Panc1 (cell line): Measurements from ENCODE around the gene PYDC1. TPM values are rescaled to one million over a fixed set of nuclear protein-coding genes. Genes with fewer than 3 reads are reported as not detected.

ENCODE experiments used
- ATAC-seq: fragments of 200-7000 bp; cut with Tn5 transposase; 2 replicates; pipeline ENCODE4 v1.9.1; 2020; ENCODE audit warnings: mild to moderate bottlenecking, moderate library complexity
- BruUV-seq: library from RNA; stranded (reverse); fragments of 400-500 nt; replicated peaks from 2 replicates; lab custom pipeline; 2021; lab: Mats Ljungman, UMichigan
- CTCF ChIA-PET: fragments of 300-600 bp; sonication (Branson Sonifier 250); formaldehyde crosslinking; loops from one replicate; lab custom pipeline; 2022; ENCODE audit warnings: antibody characterized with exemption; lab: Charles Lee
- POLR2A ChIA-PET: fragments of 300-600 bp; sonication (Branson Sonifier 250); formaldehyde crosslinking; loops from one replicate; lab custom pipeline; 2022; ENCODE audit warnings: antibody characterized with exemption; lab: Charles Lee
- DNase-seq: peaks from one replicate; pipeline ENCODE4 v3.0.0-alpha.2; 2010; ENCODE audit warnings: low read depth, low spot score
- H3K27ac ChIP-seq: 2 replicates; pipeline ENCODE4 v1.5.1; 2011; ENCODE audit warnings: mild to moderate bottlenecking, low read length, inconsistent platforms
- H3K27me3 ChIP-seq: fragments of 200-500 bp; sonication (Bioruptor generic); 2 replicates; pipeline ENCODE4 v1.6.0; 2014; ENCODE audit warnings: low read length, inconsistent platforms; ENCODE audit not compliant: control insufficient read depth, insufficient read depth
- H3K36me3 ChIP-seq: fragments of 200-500 bp; sonication (Bioruptor generic); 2 replicates; pipeline ENCODE4 v1.5.1; 2014; ENCODE audit warnings: inconsistent platforms, mild to moderate bottlenecking, low read length, moderate library complexity; ENCODE audit not compliant: control insufficient read depth, insufficient read depth
- H3K4me1 ChIP-seq: 2 replicates; pipeline ENCODE4 v1.5.1; 2011; ENCODE audit warnings: inconsistent platforms, mild to moderate bottlenecking, low read length, moderate library complexity; ENCODE audit not compliant: control insufficient read depth, insufficient read depth
- H3K4me3 ChIP-seq, 2 experiments: 2 replicates each; pipeline ENCODE4 v1.5.1; 2011 to 2012; ENCODE audit warnings: low read depth in 2 of 2, low read length in 2 of 2, mild to moderate bottlenecking in 2 of 2, inconsistent platforms in 1 of 2, moderate library complexity in 1 of 2
- H3K9me3 ChIP-seq: fragments of 200-500 bp; sonication (Bioruptor generic); 2 replicates; pipeline ENCODE4 v1.5.1; 2014; ENCODE audit warnings: low read depth, mild to moderate bottlenecking, inconsistent platforms, low read length, moderate library complexity; ENCODE audit not compliant: control insufficient read depth, insufficient read depth
- POLR2AphosphoS5 ChIP-seq: IDR thresholded peaks from 2 replicates; pipeline ENCODE4 v1.6.1; 2012; ENCODE audit warnings: mild to moderate bottlenecking, low read depth, low read length, moderate library complexity
- SIN3A ChIP-seq: IDR thresholded peaks from 2 replicates; pipeline ENCODE4 v1.6.1; 2012; ENCODE audit warnings: low read depth, mild to moderate bottlenecking, low read length, moderate library complexity, borderline replicate concordance; ENCODE audit not compliant: insufficient read depth
- TCF7L2 ChIP-seq: IDR thresholded peaks from 2 replicates; pipeline ENCODE4 v1.6.1; 2011; ENCODE audit warnings: mild to moderate bottlenecking, low read depth, low read length, inconsistent platforms
- in situ Hi-C: cut with HindIII; loops from 2 replicates; pipeline ENCODE4 v1.10.0; 2016; ENCODE audit warnings: low sequenced_read_pairs, low pct_unique_long_range_greater_than_20kb
- intact Hi-C: fragments of 100-400 bp; cut with micrococcal nuclease; formaldehyde crosslinking; loops from one replicate; pipeline ENCODE4 v1.10.0; 2022; ENCODE audit not compliant: unreplicated experiment
- total RNA-seq: library from RNA; stranded (reverse); gene quantifications from one replicate; pipeline ENCODE4 v1.2.1, GENCODE V29; 2021; ENCODE audit not compliant: unreplicated experiment
- TF ChIP-seq, protein P1 (sequence below), 2 experiments: IDR thresholded peaks; 2 replicates each; pipeline ENCODE4 v1.6.1; 2011 to 2012; ENCODE audit warnings: low read depth in 2 of 2, control low read depth in 1 of 2, low read length in 1 of 2, mild to moderate bottlenecking in 1 of 2, moderate library complexity in 1 of 2; ENCODE audit not compliant: insufficient read depth in 1 of 2
- TF ChIP-seq, protein P2 (sequence below): fragments of 450-650 bp; IDR thresholded peaks from 2 replicates; pipeline ENCODE4 v1.5.1; 2017; ENCODE audit warnings: mild to moderate bottlenecking

The PYDC1 gene
- total RNA-seq, 1 experiment from 2014 or later, result not detected

DNA sequence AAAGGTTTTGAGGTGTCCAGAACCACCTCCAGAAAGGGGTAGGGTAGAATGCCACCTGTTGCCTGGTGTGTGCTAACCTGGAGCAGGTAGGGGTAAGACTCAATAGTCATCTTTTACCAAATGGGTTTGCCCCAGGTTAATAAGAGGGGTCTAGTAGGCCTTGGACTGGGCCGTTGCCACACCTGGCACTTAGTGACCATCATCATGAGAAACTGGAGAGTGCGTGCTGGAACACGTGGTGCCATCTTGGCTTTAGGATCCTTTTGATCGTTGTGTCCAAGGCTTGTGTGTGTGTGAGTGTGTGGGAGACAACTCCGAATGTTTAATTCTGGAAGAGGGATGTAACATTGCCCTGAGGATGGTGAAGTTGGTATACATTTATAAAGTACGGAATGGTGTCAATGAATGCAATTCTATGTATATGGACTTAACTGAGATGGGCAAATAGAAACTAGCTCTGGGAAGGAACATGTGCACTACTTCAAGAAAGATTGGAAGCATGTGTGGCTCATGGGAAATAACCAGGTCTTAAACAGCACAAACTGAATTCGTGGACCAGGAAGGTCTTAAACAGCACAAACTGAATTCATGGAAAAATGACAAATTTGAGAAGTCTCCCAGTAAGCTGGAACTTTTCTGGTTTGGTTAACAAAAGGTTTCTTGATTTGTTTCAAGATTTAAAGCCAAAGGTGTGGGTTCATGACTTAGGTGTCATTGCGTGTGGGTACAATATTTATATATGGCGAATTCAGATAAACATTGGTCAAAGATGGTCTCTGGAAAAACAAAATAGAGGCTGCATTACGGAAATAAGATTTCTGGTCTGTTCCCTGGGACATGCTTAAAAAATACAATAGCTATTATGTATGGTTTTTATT lies 29.8 kb downstream of the PYDC1 start:
- Histone ChIP-seq H3K27ac (no peak overlapping the region), H3K4me1 (peaks cover 13% of the 10 kb centered on the region), H3K27me3 (no peaks in the 10 kb centered on the region), H3K4me3 (no peak overlapping the region), H3K36me3 (peaks cover 83% of the 10 kb centered on the region), H3K9me3 (no peaks in the 10 kb centered on the region)
- in situ Hi-C loops, result no loop called here
- DNase-seq (no peak), ATAC-seq (no peak)
- intact Hi-C loops, result no loop called here
- no TSS peak for BruUV-seq
- CTCF ChIA-PET, result no interaction called here
- TF ChIP-seq POLR2AphosphoS5, result peak; percentile 39; the same call in 1 of the 2 replicates
- TF ChIP-seq, protein P1, sequence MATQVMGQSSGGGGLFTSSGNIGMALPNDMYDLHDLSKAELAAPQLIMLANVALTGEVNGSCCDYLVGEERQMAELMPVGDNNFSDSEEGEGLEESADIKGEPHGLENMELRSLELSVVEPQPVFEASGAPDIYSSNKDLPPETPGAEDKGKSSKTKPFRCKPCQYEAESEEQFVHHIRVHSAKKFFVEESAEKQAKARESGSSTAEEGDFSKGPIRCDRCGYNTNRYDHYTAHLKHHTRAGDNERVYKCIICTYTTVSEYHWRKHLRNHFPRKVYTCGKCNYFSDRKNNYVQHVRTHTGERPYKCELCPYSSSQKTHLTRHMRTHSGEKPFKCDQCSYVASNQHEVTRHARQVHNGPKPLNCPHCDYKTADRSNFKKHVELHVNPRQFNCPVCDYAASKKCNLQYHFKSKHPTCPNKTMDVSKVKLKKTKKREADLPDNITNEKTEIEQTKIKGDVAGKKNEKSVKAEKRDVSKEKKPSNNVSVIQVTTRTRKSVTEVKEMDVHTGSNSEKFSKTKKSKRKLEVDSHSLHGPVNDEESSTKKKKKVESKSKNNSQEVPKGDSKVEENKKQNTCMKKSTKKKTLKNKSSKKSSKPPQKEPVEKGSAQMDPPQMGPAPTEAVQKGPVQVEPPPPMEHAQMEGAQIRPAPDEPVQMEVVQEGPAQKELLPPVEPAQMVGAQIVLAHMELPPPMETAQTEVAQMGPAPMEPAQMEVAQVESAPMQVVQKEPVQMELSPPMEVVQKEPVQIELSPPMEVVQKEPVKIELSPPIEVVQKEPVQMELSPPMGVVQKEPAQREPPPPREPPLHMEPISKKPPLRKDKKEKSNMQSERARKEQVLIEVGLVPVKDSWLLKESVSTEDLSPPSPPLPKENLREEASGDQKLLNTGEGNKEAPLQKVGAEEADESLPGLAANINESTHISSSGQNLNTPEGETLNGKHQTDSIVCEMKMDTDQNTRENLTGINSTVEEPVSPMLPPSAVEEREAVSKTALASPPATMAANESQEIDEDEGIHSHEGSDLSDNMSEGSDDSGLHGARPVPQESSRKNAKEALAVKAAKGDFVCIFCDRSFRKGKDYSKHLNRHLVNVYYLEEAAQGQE (IDR thresholded peaks at IDR 0.05; ENCODE audit: insufficient read depth in 1 of 2, low read depth in 2 of 2, low read length in 1 of 2), result no peak
- POLR2A ChIA-PET, result interaction anchor here (0.6 kb wide), 1 partner anchor 44 kb away, joined by 4 read pairs; no protein-coding TSS in a partner anchor

DNA sequence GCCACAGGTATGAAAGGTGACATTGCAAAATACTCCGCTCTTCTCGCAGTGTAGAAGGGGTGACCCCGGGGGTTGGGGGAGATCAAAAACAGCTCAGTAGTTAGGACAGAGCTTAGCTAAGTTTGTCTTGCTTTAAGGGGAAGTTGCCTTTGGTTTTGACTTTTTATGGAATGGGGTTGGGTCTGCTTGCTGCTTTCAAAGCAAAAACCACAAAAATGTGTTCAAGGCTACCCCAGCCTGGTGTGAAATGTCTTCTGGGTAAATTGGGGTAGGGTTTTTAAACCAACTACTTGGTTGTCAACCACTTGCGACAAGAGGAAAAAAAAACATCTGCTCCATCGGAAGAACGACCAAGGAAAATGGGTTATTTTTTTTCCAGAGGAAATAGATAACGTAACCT lies 30.8 kb downstream of the PYDC1 start:
- Histone ChIP-seq H3K4me1 (peaks cover 13% of the 10 kb centered on the region), H3K27me3 (no peaks in the 10 kb centered on the region), H3K36me3 (peaks cover 80% of the 10 kb centered on the region), H3K4me3 (no peak overlapping the region), H3K9me3 (no peaks in the 10 kb centered on the region), H3K27ac (peak overlapping the region; percentile 32; the same call in 1 of the 2 replicates)
- CTCF ChIA-PET, result no interaction called here
- DNase-seq, result no peak
- in situ Hi-C loops, result no loop called here
- intact Hi-C loops, result no loop called here
- POLR2A ChIA-PET, result interaction anchor here (0.6 kb wide), 1 partner anchor 186 kb away, joined by 9 read pairs; no protein-coding TSS in a partner anchor
- no peak for ATAC-seq
- TF ChIP-seq POLR2AphosphoS5 (no peak), TCF7L2 (no peak)
- BruUV-seq, result no TSS peak

DNA sequence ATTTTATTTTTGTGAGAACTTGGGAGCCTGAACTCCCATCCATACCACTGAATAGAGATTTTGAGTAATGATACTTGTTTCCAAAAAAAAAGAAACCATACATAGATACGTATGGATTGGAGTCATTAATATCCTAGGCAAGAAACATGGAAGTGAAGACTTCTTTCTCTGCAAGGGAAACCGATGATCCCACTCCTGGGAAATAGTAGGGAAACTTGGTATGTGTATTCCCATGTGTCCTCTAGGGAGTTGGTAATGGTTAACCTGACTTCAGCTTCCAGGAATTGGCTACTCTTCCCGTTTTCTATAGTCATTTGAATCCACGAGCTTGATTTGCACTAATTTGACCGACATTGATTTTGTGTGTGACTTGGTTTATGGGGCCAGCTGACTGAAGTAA lies 31.6 kb downstream of the PYDC1 start:
- H3K36me3 ChIP-seq, result peaks cover 75% of the 10 kb centered on the region
- H3K9me3 ChIP-seq, result no peaks in the 10 kb centered on the region
- H3K27me3 ChIP-seq, result no peaks in the 10 kb centered on the region
- H3K27ac ChIP-seq, result no peak overlapping the region
- in situ Hi-C loops (no loop called here), intact Hi-C loops (no loop called here)
- H3K4me1 ChIP-seq, result peaks cover 13% of the 10 kb centered on the region
- ATAC-seq (no peak), DNase-seq (no peak)
- BruUV-seq, result no TSS peak
- ChIA-PET POLR2A (no interaction called here), CTCF (no interaction called here)
- TF ChIP-seq POLR2AphosphoS5 (no peak), SIN3A (no peak), TCF7L2 (no peak)
- TF ChIP-seq, protein P1 (IDR thresholded peaks at IDR 0.05; ENCODE audit: insufficient read depth in 1 of 2, low read depth in 2 of 2, low read length in 1 of 2), result no peak
- TF ChIP-seq, protein P2, sequence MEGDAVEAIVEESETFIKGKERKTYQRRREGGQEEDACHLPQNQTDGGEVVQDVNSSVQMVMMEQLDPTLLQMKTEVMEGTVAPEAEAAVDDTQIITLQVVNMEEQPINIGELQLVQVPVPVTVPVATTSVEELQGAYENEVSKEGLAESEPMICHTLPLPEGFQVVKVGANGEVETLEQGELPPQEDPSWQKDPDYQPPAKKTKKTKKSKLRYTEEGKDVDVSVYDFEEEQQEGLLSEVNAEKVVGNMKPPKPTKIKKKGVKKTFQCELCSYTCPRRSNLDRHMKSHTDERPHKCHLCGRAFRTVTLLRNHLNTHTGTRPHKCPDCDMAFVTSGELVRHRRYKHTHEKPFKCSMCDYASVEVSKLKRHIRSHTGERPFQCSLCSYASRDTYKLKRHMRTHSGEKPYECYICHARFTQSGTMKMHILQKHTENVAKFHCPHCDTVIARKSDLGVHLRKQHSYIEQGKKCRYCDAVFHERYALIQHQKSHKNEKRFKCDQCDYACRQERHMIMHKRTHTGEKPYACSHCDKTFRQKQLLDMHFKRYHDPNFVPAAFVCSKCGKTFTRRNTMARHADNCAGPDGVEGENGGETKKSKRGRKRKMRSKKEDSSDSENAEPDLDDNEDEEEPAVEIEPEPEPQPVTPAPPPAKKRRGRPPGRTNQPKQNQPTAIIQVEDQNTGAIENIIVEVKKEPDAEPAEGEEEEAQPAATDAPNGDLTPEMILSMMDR, result no peak
- H3K4me3 ChIP-seq, result no peak overlapping the region
